Thymus (tissue), 11 donors: ENCODE measurements around the gene MED10. TPM values are rescaled to one million over a fixed set of nuclear protein-coding genes. Genes with fewer than 3 reads are reported as not detected.

ENCODE experiments used
- DNase-seq, 9 donors: peaks; one replicate each; pipeline ENCODE4 v3.0.0-alpha.2; 2013; ENCODE audit warnings: low spot score in 9 of 9, low read depth in 6 of 9, missing footprints in 1 of 9
- H3K27ac ChIP-seq, 2 donors: one replicate each; pipeline ENCODE4 v1.5.1; 2013; ENCODE audit warnings: control low read depth in 1 of 2, low read depth in 1 of 2, low read length in 1 of 2, mild to moderate bottlenecking in 1 of 2, moderate library complexity in 1 of 2
- H3K27me3 ChIP-seq, 2 donors: one replicate each; pipeline ENCODE4 v1.5.1; 2013; ENCODE audit warnings: low read length in 1 of 2; ENCODE audit not compliant: control insufficient read depth in 2 of 2, insufficient read depth in 1 of 2
- H3K36me3 ChIP-seq, 2 donors: one replicate each; pipeline ENCODE4 v1.5.1; 2013; ENCODE audit warnings: low read length in 1 of 2, mild to moderate bottlenecking in 1 of 2, moderate library complexity in 1 of 2; ENCODE audit not compliant: control insufficient read depth in 2 of 2, insufficient read depth in 2 of 2
- H3K4me1 ChIP-seq, 2 donors: one replicate each; pipeline ENCODE4 v1.5.1; 2013; ENCODE audit warnings: low read length in 2 of 2; ENCODE audit not compliant: control insufficient read depth in 2 of 2, insufficient read depth in 2 of 2
- H3K4me3 ChIP-seq, 2 donors: one replicate each; pipeline ENCODE4 v1.5.1; 2013; ENCODE audit warnings: low read length in 2 of 2, control low read depth in 1 of 2, mild to moderate bottlenecking in 1 of 2
- H3K9me3 ChIP-seq, 2 donors: one replicate each; pipeline ENCODE4 v1.5.1; 2013; ENCODE audit warnings: low read length in 1 of 2, mild to moderate bottlenecking in 1 of 2; ENCODE audit not compliant: control insufficient read depth in 2 of 2, insufficient read depth in 1 of 2
- WGBS: extraction: QIAGEN DNeasy Blood & Tissue Kit; methylation state at CpG from one replicate; pipeline ENCODE4 v1.1.7; 2013; 5-methylcytosine and 5-hydroxymethylcytosine counted together
- polyA plus RNA-seq: library from polyadenylated mRNA; stranded (reverse); fragments of 200-250 nt; gene quantifications from one replicate; pipeline ENCODE4 v1.2.3, GENCODE V29; 2013
- total RNA-seq: library from RNA; stranded (reverse); fragments of 120-200 nt; gene quantifications from one replicate; pipeline ENCODE4 v1.2.4, GENCODE V29; 2013
- donor health status: healthy.

Gene MED10
- total and polyA plus RNA-seq, 2 donors: 17.7 to 53.7 TPM

DNA sequence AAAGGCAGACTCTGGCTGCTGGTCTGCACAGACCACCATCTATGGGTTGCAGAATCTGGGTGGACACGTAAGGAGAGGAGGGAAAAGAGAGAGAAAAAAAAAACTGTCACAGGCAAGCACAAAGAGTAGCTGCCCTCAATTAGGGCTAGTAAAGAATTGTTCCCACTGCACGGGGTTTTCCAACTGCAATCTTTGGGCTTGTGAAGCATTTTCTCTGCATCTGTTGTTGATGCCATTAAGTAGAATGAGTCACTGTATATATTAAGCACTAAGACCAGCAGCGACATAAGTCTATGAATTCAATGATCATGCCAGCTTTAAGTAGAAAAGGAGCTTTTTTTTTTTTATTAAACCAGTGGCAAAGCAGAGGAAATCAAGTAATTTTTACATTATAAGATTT is 40.2 kb downstream of the MED10 start:
- H3K9me3 ChIP-seq: no peaks in the 10 kb centered on the region
- no peak overlapping the region for H3K4me3 ChIP-seq
- H3K36me3 ChIP-seq: no peaks in the 10 kb centered on the region
- no peak for DNase-seq
- no peaks in the 10 kb centered on the region for H3K4me1 ChIP-seq
- no peak overlapping the region for H3K27ac ChIP-seq
- no peaks in the 10 kb centered on the region for H3K27me3 ChIP-seq
- WGBS: 94% methylated on average over 3 of the region's 3 CpGs

DNA sequence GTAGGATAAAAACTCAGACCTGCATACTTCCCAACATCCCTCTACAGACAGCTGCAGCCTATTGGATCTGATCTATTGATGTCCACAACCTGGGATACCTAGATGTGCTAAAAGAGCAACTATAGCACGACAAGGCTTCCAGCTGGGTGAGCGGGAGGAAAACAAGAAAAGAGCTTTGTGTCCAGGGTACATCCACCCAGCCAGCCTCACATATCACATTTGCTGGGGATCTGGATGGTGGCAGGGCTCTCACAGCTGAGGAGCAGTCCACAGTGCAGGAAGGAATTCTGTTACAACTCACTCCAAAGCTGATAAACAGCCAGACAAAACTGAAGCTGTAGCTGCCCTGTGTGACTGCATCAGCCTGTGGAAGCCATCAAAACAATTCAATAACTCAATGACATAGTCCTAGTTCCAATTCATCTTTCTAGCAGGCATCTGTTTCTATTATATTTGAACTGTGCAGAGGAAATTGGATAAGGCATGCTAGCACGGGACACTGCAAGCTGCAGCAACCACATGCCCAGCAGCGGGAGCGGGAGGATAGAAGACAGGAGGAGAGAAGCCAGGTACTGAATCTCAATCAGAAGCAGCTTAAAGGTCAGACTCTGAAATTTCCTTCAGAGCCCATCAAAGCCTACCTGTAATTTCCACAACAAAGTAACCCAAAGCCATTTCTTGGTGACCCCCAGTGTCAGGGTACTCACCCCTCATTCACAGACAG is 45.0 kb downstream of the MED10 start:
- no peak for DNase-seq
- Histone ChIP-seq H3K4me3 (no peak overlapping the region), H3K27me3 (no peaks in the 10 kb centered on the region), H3K9me3 (no peaks in the 10 kb centered on the region), H3K27ac (no peak overlapping the region), H3K36me3 (no peaks in the 10 kb centered on the region), H3K4me1 (no peaks in the 10 kb centered on the region)
- 95% methylated on average over 5 of the region's 5 CpGs for WGBS

GRCh38 chr5:6328173-6328572 is 50.2 kb downstream of the MED10 start:
- Histone ChIP-seq H3K27me3 (no peaks in the 10 kb centered on the region), H3K36me3 (no peaks in the 10 kb centered on the region), H3K9me3 (no peaks in the 10 kb centered on the region), H3K4me3 (no peak overlapping the region), H3K27ac (no peak overlapping the region), H3K4me1 (no peaks in the 10 kb centered on the region)
- DNase-seq: peak in 6 of 9 donors; percentile 4 to 28 (median 8)
- 53% methylated on average over 3 of the region's 3 CpGs for WGBS

DNA sequence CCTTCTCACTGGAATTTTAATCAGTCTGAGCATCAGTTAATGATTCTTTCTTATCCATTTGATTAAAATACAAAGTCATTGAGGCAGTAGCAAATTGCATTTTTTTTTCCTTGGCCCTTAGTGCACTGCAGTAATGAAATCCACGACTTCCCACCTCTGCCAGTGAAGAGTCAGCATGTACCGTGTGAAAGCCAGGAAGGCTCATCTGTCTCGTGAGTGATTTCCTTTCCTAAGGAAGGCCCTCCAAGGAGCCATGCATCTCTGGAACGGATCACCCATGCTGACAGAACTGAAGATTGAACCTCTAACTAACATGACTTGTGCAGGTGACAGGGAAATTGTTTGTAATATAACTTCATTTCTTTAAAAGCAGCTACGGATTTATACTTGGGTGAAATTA is 51.6 kb downstream of the MED10 start:
- WGBS: 69% methylated on average over 5 of the region's 5 CpGs
- H3K27ac ChIP-seq: no peak overlapping the region
- no peaks in the 10 kb centered on the region for H3K4me1 ChIP-seq

GRCh38 chr5:6322163-6322713 is 56.1 kb downstream of the MED10 start:
- Histone ChIP-seq H3K4me1 (no peaks in the 10 kb centered on the region), H3K27me3 (no peaks in the 10 kb centered on the region), H3K36me3 (no peaks in the 10 kb centered on the region), H3K4me3 (no peak overlapping the region), H3K9me3 (peaks cover 0 to 4% of the 10 kb centered on the region in 2 donors), H3K27ac (no peak overlapping the region)
- 94% methylated on average over 21 of the region's 21 CpGs for WGBS
- no peak for DNase-seq

More for the DNA sequence above, 51.6 kb downstream of the MED10 start:
- Histone ChIP-seq H3K4me3 (no peak overlapping the region), H3K9me3 (peaks cover 0 to 4% of the 10 kb centered on the region in 2 donors), H3K27me3 (no peaks in the 10 kb centered on the region), H3K36me3 (no peaks in the 10 kb centered on the region)
- no peak for DNase-seq

Other genes starting within 250 kb of the MED10 start
- 0.42 TPM for gene UBE2QL1, start 70.3 kb upstream of the MED10 start, total RNA-seq
- gene UBE2QL1, start 70.3 kb upstream of the MED10 start, polyA plus RNA-seq: 1.1 TPM